ENCODE measurements around the gene RIC3. TPM values are rescaled to one million over a fixed set of nuclear protein-coding genes. Genes with fewer than 3 reads are reported as not detected.

The RIC3 gene
- total RNA-seq, 1 experiment from 2014 or later = not detected

DNA sequence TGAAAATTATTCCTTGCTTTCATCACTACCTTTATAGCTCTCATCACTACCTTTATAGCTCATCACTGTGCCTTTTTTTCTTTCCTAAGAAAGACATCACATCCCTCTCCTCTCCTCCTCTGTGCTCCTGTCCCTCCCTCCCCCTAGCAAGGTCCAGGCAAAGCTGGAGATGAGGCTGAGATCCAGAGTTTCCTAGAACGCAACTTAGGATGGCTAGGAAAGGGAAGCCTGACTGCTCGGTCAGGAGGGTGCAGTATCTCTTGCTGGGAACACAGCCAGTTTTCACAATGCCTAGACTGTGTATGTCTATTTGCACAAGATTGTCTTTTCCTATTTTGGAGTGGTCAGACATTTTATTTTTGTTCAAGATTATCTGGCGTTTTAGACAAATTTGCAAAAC, 63.2 kb downstream of the RIC3 start:
- Histone ChIP-seq H3K36me3 (ENCODE audit: insufficient read depth, low read length, poor library complexity, severe bottlenecking) (no peaks in the 10 kb centered on the region), H3K27ac (ENCODE audit: low read depth, low read length, poor library complexity, severe bottlenecking) (no peak overlapping the region), H3K4me3 (ENCODE audit: low read depth, low read length, poor library complexity, severe bottlenecking) (no peak overlapping the region), H3K4me1 (ENCODE audit: insufficient read depth, low read length, poor library complexity, severe bottlenecking) (no peaks in the 10 kb centered on the region), H3K27me3 (replicated peaks; ENCODE audit: insufficient read depth, low read depth, low read length, poor library complexity) (no peaks in the 10 kb centered on the region), H3K9me3 (ENCODE audit: low read depth, low read length, poor library complexity, severe bottlenecking) (no peaks in the 10 kb centered on the region)
- ChIA-PET CTCF (no interaction called here), POLR2A (ENCODE audit: low non-redundant PET) (no interaction called here)
- TF ChIP-seq, protein P1, sequence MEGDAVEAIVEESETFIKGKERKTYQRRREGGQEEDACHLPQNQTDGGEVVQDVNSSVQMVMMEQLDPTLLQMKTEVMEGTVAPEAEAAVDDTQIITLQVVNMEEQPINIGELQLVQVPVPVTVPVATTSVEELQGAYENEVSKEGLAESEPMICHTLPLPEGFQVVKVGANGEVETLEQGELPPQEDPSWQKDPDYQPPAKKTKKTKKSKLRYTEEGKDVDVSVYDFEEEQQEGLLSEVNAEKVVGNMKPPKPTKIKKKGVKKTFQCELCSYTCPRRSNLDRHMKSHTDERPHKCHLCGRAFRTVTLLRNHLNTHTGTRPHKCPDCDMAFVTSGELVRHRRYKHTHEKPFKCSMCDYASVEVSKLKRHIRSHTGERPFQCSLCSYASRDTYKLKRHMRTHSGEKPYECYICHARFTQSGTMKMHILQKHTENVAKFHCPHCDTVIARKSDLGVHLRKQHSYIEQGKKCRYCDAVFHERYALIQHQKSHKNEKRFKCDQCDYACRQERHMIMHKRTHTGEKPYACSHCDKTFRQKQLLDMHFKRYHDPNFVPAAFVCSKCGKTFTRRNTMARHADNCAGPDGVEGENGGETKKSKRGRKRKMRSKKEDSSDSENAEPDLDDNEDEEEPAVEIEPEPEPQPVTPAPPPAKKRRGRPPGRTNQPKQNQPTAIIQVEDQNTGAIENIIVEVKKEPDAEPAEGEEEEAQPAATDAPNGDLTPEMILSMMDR (conservative IDR thresholded peaks at IDR 0.05; ENCODE audit: low read depth, low read length) = no peak
- TF ChIP-seq EZH2 (IDR thresholded peaks at IDR 0.05; ENCODE audit: borderline replicate concordance, low read depth, low read length, poor library complexity, severe bottlenecking) = no peak
- BruUV-seq (replicated peaks) = no TSS peak
- no peak for DNase-seq (ENCODE audit: low spot score)
- intact Hi-C loops (cut with micrococcal nuclease; ENCODE audit: unreplicated experiment) = no loop called here

DNA sequence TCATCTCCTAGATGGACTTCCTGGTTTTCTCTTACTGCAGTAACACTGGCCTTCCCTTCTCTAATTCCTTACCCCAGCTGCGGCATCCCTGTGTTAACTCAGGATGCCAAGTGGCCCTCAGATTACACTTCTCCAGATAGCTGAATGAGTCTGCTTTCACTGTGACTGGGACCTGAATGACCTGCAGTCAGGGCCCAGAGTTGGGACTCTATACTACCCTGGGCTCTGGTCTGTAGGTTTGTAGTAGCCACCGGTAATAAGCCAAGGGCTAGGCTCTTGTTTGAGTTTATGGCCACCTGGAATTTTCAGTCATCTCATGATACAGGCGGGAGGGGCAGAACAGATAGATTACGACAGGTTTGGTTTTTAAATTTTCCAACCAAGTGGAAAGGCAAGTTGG, 63.7 kb downstream of the RIC3 start:
- TF ChIP-seq EZH2 (IDR thresholded peaks at IDR 0.05; ENCODE audit: borderline replicate concordance, low read depth, low read length, poor library complexity, severe bottlenecking) = no peak
- TF ChIP-seq, protein P1 (conservative IDR thresholded peaks at IDR 0.05; ENCODE audit: low read depth, low read length) = no peak
- no peak for DNase-seq (ENCODE audit: low spot score)
- H3K4me3 ChIP-seq (ENCODE audit: low read depth, low read length, poor library complexity, severe bottlenecking) = no peak overlapping the region
- BruUV-seq (replicated peaks) = no TSS peak
- ChIA-PET POLR2A (ENCODE audit: low non-redundant PET) (no interaction called here), CTCF (no interaction called here)
- no peaks in the 10 kb centered on the region for H3K27me3 ChIP-seq (replicated peaks; ENCODE audit: insufficient read depth, low read depth, low read length, poor library complexity)
- no peak overlapping the region for H3K27ac ChIP-seq (ENCODE audit: low read depth, low read length, poor library complexity, severe bottlenecking)
- H3K36me3 ChIP-seq (ENCODE audit: insufficient read depth, low read length, poor library complexity, severe bottlenecking) = no peaks in the 10 kb centered on the region
- H3K9me3 ChIP-seq (ENCODE audit: low read depth, low read length, poor library complexity, severe bottlenecking) = no peaks in the 10 kb centered on the region
- intact Hi-C loops (cut with micrococcal nuclease; ENCODE audit: unreplicated experiment) = no loop called here
- no peaks in the 10 kb centered on the region for H3K4me1 ChIP-seq (ENCODE audit: insufficient read depth, low read length, poor library complexity, severe bottlenecking)

- ChIA-PET CTCF (no interaction called here), POLR2A (ENCODE audit: low non-redundant PET) (no interaction called here)
- intact Hi-C loops (cut with micrococcal nuclease; ENCODE audit: unreplicated experiment) = no loop called here
- DNase-seq (ENCODE audit: low spot score) = no peak
- Histone ChIP-seq H3K9me3 (ENCODE audit: low read depth, low read length, poor library complexity, severe bottlenecking) (no peaks in the 10 kb centered on the region), H3K27me3 (replicated peaks; ENCODE audit: insufficient read depth, low read depth, low read length, poor library complexity) (no peaks in the 10 kb centered on the region), H3K36me3 (ENCODE audit: insufficient read depth, low read length, poor library complexity, severe bottlenecking) (no peaks in the 10 kb centered on the region), H3K4me3 (ENCODE audit: low read depth, low read length, poor library complexity, severe bottlenecking) (no peak overlapping the region), H3K4me1 (ENCODE audit: insufficient read depth, low read length, poor library complexity, severe bottlenecking) (no peaks in the 10 kb centered on the region), H3K27ac (ENCODE audit: low read depth, low read length, poor library complexity, severe bottlenecking) (no peak overlapping the region)
- no peak for TF ChIP-seq EZH2 (IDR thresholded peaks at IDR 0.05; ENCODE audit: borderline replicate concordance, low read depth, low read length, poor library complexity, severe bottlenecking)
- TF ChIP-seq, protein P1 (conservative IDR thresholded peaks at IDR 0.05; ENCODE audit: low read depth, low read length) = no peak
- BruUV-seq (replicated peaks) = no TSS peak
Observed at GRCh38 chr11:8103909-8104308, 64.9 kb downstream of the RIC3 start.
